Measurements from ENCODE around the gene CRYAB.

The CRYAB gene

GRCh38 chr11:111882202-111882601, 29.4 kb downstream of the CRYAB start:
- H4K91ac ChIP-seq (ENCODE audit: low read length) = no peak overlapping the region
- no peak overlapping the region for H2BK5ac ChIP-seq (ENCODE audit: low read depth, low read length, poor library complexity, severe bottlenecking)
- no peak overlapping the region for H2AK5ac ChIP-seq (ENCODE audit: low read length, severe bottlenecking)
- no peaks in the 10 kb centered on the region for H3K79me1 ChIP-seq (replicated peaks; ENCODE audit: low read length, poor library complexity, severe bottlenecking)
- no peak overlapping the region for H2BK120ac ChIP-seq (ENCODE audit: low read depth, low read length)
- no peaks in the 10 kb centered on the region for H3K4me1 ChIP-seq (ENCODE audit: control insufficient read depth, insufficient read depth, low read depth, low read length)
- H3K18ac ChIP-seq (ENCODE audit: low read depth in 1 of 2, low read length in 2 of 2) = no peak overlapping the region
- no peak for DNase-seq
- H3K9me3 ChIP-seq (ENCODE audit: control insufficient read depth, low read length) = no peaks in the 10 kb centered on the region
- no peak overlapping the region for H2BK15ac ChIP-seq (ENCODE audit: low read depth, poor library complexity, severe bottlenecking)
- H2AFZ ChIP-seq (ENCODE audit: low read depth, low read length) = no peak overlapping the region
- no peak overlapping the region for H2BK12ac ChIP-seq (ENCODE audit: low read length in 2 of 2)
- WGBS = 97% methylated on average over 4 of the region's 5 CpGs
- H3K27ac ChIP-seq (ENCODE audit: low read length, poor library complexity, severe bottlenecking) = no peak overlapping the region
- no peak overlapping the region for H3K4ac ChIP-seq (ENCODE audit: low read depth in 1 of 2, low read length in 2 of 2)
- H3K4me3 ChIP-seq (ENCODE audit: insufficient read depth in 1 of 2, low read depth in 1 of 2, low read length in 2 of 2) = no peak overlapping the region
- no peak overlapping the region for H4K8ac ChIP-seq (ENCODE audit: low read length)
- no peaks in the 10 kb centered on the region for H3K27me3 ChIP-seq (ENCODE audit: control insufficient read depth in 1 of 2, insufficient read depth in 1 of 2, low read length in 2 of 2)
- no peak overlapping the region for H3K9ac ChIP-seq (ENCODE audit: low read length)
- no peak overlapping the region for H3K4me2 ChIP-seq (ENCODE audit: low read length, poor library complexity, severe bottlenecking)
- no peak overlapping the region for H3K14ac ChIP-seq (ENCODE audit: low read length in 2 of 2)
- H3K23ac ChIP-seq (ENCODE audit: low read length in 2 of 2) = no peak overlapping the region
- peaks cover 0 to 4% of the 10 kb centered on the region in 2 experiments for H3K36me3 ChIP-seq (ENCODE audit: control insufficient read depth in 1 of 2, insufficient read depth in 2 of 2, low read depth in 1 of 2, low read length in 2 of 2)

- Histone ChIP-seq H3K4me2 (ENCODE audit: low read length, poor library complexity, severe bottlenecking) (peak overlapping the region; percentile 46), H3K36me3 (ENCODE audit: control insufficient read depth in 1 of 2, insufficient read depth in 2 of 2, low read depth in 1 of 2, low read length in 2 of 2) (peaks cover 0 to 25% of the 10 kb centered on the region in 2 experiments), H2AK5ac (ENCODE audit: low read length, severe bottlenecking) (no peak overlapping the region), H3K14ac (ENCODE audit: low read length in 2 of 2) (no peak overlapping the region), H2BK12ac (ENCODE audit: low read length in 2 of 2) (no peak overlapping the region), H3K9me3 (ENCODE audit: control insufficient read depth, low read length) (no peaks in the 10 kb centered on the region), H3K18ac (ENCODE audit: low read depth in 1 of 2, low read length in 2 of 2) (no peak overlapping the region), H2BK5ac (ENCODE audit: low read depth, low read length, poor library complexity, severe bottlenecking) (no peak overlapping the region), H4K91ac (ENCODE audit: low read length) (peak overlapping the region; percentile 16), H3K4ac (ENCODE audit: low read depth in 1 of 2, low read length in 2 of 2) (peak overlapping the region; percentile 2 to 63), H2BK120ac (ENCODE audit: low read depth, low read length) (peak overlapping the region; percentile 22), H3K4me3 (ENCODE audit: insufficient read depth in 1 of 2, low read depth in 1 of 2, low read length in 2 of 2) (peak overlapping the region in 1 of 2 experiments; percentile 98), H4K8ac (ENCODE audit: low read length) (peak overlapping the region; percentile 79), H3K4me1 (ENCODE audit: control insufficient read depth, insufficient read depth, low read depth, low read length) (no peaks in the 10 kb centered on the region), H2BK15ac (ENCODE audit: low read depth, poor library complexity, severe bottlenecking) (no peak overlapping the region), H3K9ac (ENCODE audit: low read length) (peak overlapping the region; percentile 96), H3K79me1 (replicated peaks; ENCODE audit: low read length, poor library complexity, severe bottlenecking) (no peaks in the 10 kb centered on the region), H3K23ac (ENCODE audit: low read length in 2 of 2) (no peak overlapping the region), H2AFZ (ENCODE audit: low read depth, low read length) (peak overlapping the region; percentile 49), H3K27ac (ENCODE audit: low read length, poor library complexity, severe bottlenecking) (peak overlapping the region; percentile 69), H3K27me3 (ENCODE audit: control insufficient read depth in 1 of 2, insufficient read depth in 1 of 2, low read length in 2 of 2) (no peaks in the 10 kb centered on the region)
- no peak for DNase-seq
- WGBS = 63% methylated on average over 6 of the region's 6 CpGs
These were observed 32.0 kb downstream of the CRYAB start for GRCh38 chr11:111879637-111879960.

DNA sequence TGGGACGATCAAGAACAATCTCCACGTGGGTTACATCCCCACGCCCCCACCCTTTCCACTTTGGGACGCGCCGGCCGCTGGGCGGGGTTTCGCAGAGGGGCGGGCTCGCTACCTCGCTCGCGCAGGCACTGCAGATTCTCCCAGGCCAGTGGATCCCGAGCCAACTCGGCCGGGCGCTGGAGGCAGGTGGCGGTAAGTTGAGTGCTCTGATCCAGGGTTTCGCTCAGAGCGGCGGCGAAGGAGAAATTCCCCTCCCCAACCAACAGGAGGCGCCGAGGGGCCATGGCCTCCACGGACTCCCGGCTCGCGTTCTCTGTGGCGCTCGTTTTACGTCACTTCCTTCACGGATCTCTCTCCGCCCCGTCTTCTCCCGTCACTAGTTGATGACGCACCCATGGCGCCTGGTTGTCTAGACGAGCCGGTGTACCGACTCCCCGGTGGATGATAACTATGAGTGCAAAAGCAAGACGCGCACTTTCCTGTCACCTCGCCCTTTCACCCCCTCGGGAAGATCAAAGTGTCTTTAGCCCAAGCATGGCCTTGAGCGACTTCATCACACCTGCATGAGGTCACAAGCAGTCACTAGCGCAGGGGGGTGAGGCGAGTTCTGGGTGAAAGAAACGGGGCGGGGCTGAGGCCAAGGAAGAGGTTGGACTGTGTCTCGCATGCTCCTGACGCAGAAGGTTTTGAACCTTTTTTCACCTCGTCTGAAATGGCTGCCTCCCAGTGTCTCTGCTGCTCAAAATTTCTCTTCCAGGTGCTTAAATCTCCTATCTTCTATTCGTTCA, 32.5 kb downstream of the CRYAB start, which contains the start of the genes CFAP68 and FDXACB1:
Gene CFAP68 (plus strand): TSS at position 693 of the 788 bp plus-strand sequence. CDS start 20 bp downstream, at position 713.
Gene FDXACB1 (minus strand): TSS at position 317 of the 788 bp plus-strand sequence. CDS start 33 bp downstream, at position 284.
- no peaks in the 10 kb centered on the region for H3K4me1 ChIP-seq (ENCODE audit: control insufficient read depth, insufficient read depth, low read depth, low read length)
- H3K9me3 ChIP-seq (ENCODE audit: control insufficient read depth, low read length) = no peaks in the 10 kb centered on the region
- peak; percentile 98 for DNase-seq
- peak within 1 kb of the TSS; percentile 55 for H2AFZ ChIP-seq (ENCODE audit: low read depth, low read length)
- H2BK15ac ChIP-seq (ENCODE audit: low read depth, poor library complexity, severe bottlenecking) = peak within 1 kb of the TSS; percentile 91
- peak within 1 kb of the TSS; percentile 96 for H3K9ac ChIP-seq (ENCODE audit: low read length)
- H3K27me3 ChIP-seq (ENCODE audit: control insufficient read depth in 1 of 2, insufficient read depth in 1 of 2, low read length in 2 of 2) = no peaks in the 10 kb centered on the region
- H3K4me3 ChIP-seq (ENCODE audit: insufficient read depth in 1 of 2, low read depth in 1 of 2, low read length in 2 of 2) = peak within 1 kb of the TSS; percentile 61 to 98
- no peak within 1 kb of the TSS for H2BK5ac ChIP-seq (ENCODE audit: low read depth, low read length, poor library complexity, severe bottlenecking)
- no peak within 1 kb of the TSS for H2AK5ac ChIP-seq (ENCODE audit: low read length, severe bottlenecking)
- H3K27ac ChIP-seq (ENCODE audit: low read length, poor library complexity, severe bottlenecking) = peak within 1 kb of the TSS; percentile 69
- peak within 1 kb of the TSS; percentile 47 to 63 for H3K4ac ChIP-seq (ENCODE audit: low read depth in 1 of 2, low read length in 2 of 2)
- peak within 1 kb of the TSS; percentile 49 to 67 for H3K18ac ChIP-seq (ENCODE audit: low read depth in 1 of 2, low read length in 2 of 2)
- H3K4me2 ChIP-seq (ENCODE audit: low read length, poor library complexity, severe bottlenecking) = peak within 1 kb of the TSS; percentile 60
- peak within 1 kb of the TSS in 1 of 2 experiments; percentile 14 for H2BK12ac ChIP-seq (ENCODE audit: low read length in 2 of 2)
- H3K79me1 ChIP-seq (replicated peaks; ENCODE audit: low read length, poor library complexity, severe bottlenecking) = no peaks in the 10 kb centered on the region
- peak within 1 kb of the TSS; percentile 79 for H4K8ac ChIP-seq (ENCODE audit: low read length)
- peaks cover 0 to 25% of the 10 kb centered on the region in 2 experiments for H3K36me3 ChIP-seq (ENCODE audit: control insufficient read depth in 1 of 2, insufficient read depth in 2 of 2, low read depth in 1 of 2, low read length in 2 of 2)
- WGBS = under 1% methylated on average over 37 of the region's 55 CpGs
- H3K23ac ChIP-seq (ENCODE audit: low read length in 2 of 2) = no peak within 1 kb of the TSS
- H2BK120ac ChIP-seq (ENCODE audit: low read depth, low read length) = peak within 1 kb of the TSS; percentile 22
- no peak within 1 kb of the TSS for H3K14ac ChIP-seq (ENCODE audit: low read length in 2 of 2)
- peak within 1 kb of the TSS; percentile 16 for H4K91ac ChIP-seq (ENCODE audit: low read length)

GRCh38 chr11:111878385-111878848, 33.2 kb downstream of the CRYAB start:
- Histone ChIP-seq H3K4me3 (ENCODE audit: insufficient read depth in 1 of 2, low read depth in 1 of 2, low read length in 2 of 2) (peak overlapping the region; percentile 61 to 98), H2BK12ac (ENCODE audit: low read length in 2 of 2) (no peak overlapping the region), H2BK120ac (ENCODE audit: low read depth, low read length) (no peak overlapping the region), H3K27me3 (ENCODE audit: control insufficient read depth in 1 of 2, insufficient read depth in 1 of 2, low read length in 2 of 2) (no peaks in the 10 kb centered on the region), H3K27ac (ENCODE audit: low read length, poor library complexity, severe bottlenecking) (peak overlapping the region; percentile 69), H4K91ac (ENCODE audit: low read length) (no peak overlapping the region), H3K9me3 (ENCODE audit: control insufficient read depth, low read length) (no peaks in the 10 kb centered on the region), H3K14ac (ENCODE audit: low read length in 2 of 2) (no peak overlapping the region), H3K4me2 (ENCODE audit: low read length, poor library complexity, severe bottlenecking) (peak overlapping the region; percentile 60), H3K9ac (ENCODE audit: low read length) (peak overlapping the region; percentile 96), H2BK15ac (ENCODE audit: low read depth, poor library complexity, severe bottlenecking) (no peak overlapping the region), H3K4me1 (ENCODE audit: control insufficient read depth, insufficient read depth, low read depth, low read length) (no peaks in the 10 kb centered on the region), H3K79me1 (replicated peaks; ENCODE audit: low read length, poor library complexity, severe bottlenecking) (no peaks in the 10 kb centered on the region), H2AK5ac (ENCODE audit: low read length, severe bottlenecking) (no peak overlapping the region), H3K23ac (ENCODE audit: low read length in 2 of 2) (no peak overlapping the region), H4K8ac (ENCODE audit: low read length) (no peak overlapping the region), H2AFZ (ENCODE audit: low read depth, low read length) (peak overlapping the region; percentile 55), H2BK5ac (ENCODE audit: low read depth, low read length, poor library complexity, severe bottlenecking) (no peak overlapping the region), H3K36me3 (ENCODE audit: control insufficient read depth in 1 of 2, insufficient read depth in 2 of 2, low read depth in 1 of 2, low read length in 2 of 2) (peaks cover 0 to 20% of the 10 kb centered on the region in 2 experiments), H3K4ac (ENCODE audit: low read depth in 1 of 2, low read length in 2 of 2) (no peak overlapping the region), H3K18ac (ENCODE audit: low read depth in 1 of 2, low read length in 2 of 2) (no peak overlapping the region)
- no peak for DNase-seq
- under 1% methylated on average over 13 of the region's 13 CpGs for WGBS

Measured in mesenchymal stem cell (in vitro differentiated cells and primary cell).